IMR-90 (cell line): ENCODE data around the gene SSC4D. TPM values are rescaled to one million over a fixed set of nuclear protein-coding genes. Genes with fewer than 3 reads are reported as not detected.

Experiments used
- ATAC-seq: fragments of 200-7000 bp; cut with Tn5 transposase; 2 replicates; pipeline ENCODE4 v1.9.1; 2020; ENCODE audit warnings: low read depth, mild to moderate bottlenecking, moderate library complexity
- BruUV-seq: library from RNA; stranded (reverse); fragments of 400-500 nt; replicated peaks from 2 replicates; lab custom pipeline; 2021; lab: Mats Ljungman, UMichigan
- CTCF ChIA-PET: fragments of 300-600 bp; formaldehyde crosslinking; extraction: SDS; loops from one replicate; lab custom pipeline; 2021; ENCODE audit warnings: antibody characterized with exemption; lab: Yijun Ruan, JAX
- POLR2A ChIA-PET: fragments of 300-600 bp; sonication (Branson Sonifier 250); formaldehyde crosslinking; loops from one replicate; lab custom pipeline; 2022; ENCODE audit warnings: antibody characterized with exemption; ENCODE audit not compliant: unreplicated experiment; lab: Charles Lee
- DNase-seq: peaks from one replicate; pipeline ENCODE4 v3.0.0; 2013
- H2AFZ ChIP-seq: replicated peaks from 2 replicates; pipeline ENCODE3; 2013; ENCODE audit warnings: low read length, mild to moderate bottlenecking; ENCODE audit not compliant: poor library complexity
- H2AK5ac ChIP-seq: 2 replicates; pipeline ENCODE4 v1.6.1; 2013; ENCODE audit warnings: low read depth, low read length, inconsistent platforms
- H2AK9ac ChIP-seq: replicated peaks from 2 replicates; pipeline ENCODE3; 2013; ENCODE audit warnings: mild to moderate bottlenecking, low read depth, low read length, moderate library complexity; ENCODE audit not compliant: poor library complexity
- H2BK120ac ChIP-seq: 2 replicates; pipeline ENCODE4 v1.6.1; 2013; ENCODE audit warnings: low read depth, low read length, inconsistent platforms
- H2BK15ac ChIP-seq: 3 replicates; pipeline ENCODE4 v1.6.1; 2013; ENCODE audit warnings: low read depth, low read length, inconsistent platforms
- H2BK20ac ChIP-seq: 2 replicates; pipeline ENCODE4 v1.6.1; 2013; ENCODE audit warnings: low read depth, mild to moderate bottlenecking, inconsistent platforms, low read length, moderate library complexity
- H2BK5ac ChIP-seq: 2 replicates; pipeline ENCODE4 v1.6.1; 2013; ENCODE audit warnings: mild to moderate bottlenecking, low read depth, low read length, inconsistent platforms; ENCODE audit not compliant: poor library complexity, severe bottlenecking
- H3K14ac ChIP-seq: replicated peaks from 2 replicates; pipeline ENCODE4 v1.6.1; 2013; ENCODE audit warnings: low read depth, low read length, inconsistent platforms
- H3K18ac ChIP-seq: 2 replicates; pipeline ENCODE4 v1.6.1; 2013; ENCODE audit warnings: low read depth, low read length, control low read depth
- H3K23ac ChIP-seq: 2 replicates; pipeline ENCODE4 v1.6.1; 2013; ENCODE audit warnings: low read depth, low read length, inconsistent platforms
- H3K27ac ChIP-seq: 2 replicates; pipeline ENCODE4 v1.5.1; 2013; ENCODE audit warnings: mild to moderate bottlenecking, control low read depth, low read length; ENCODE audit not compliant: insufficient read depth
- H3K27me3 ChIP-seq: 2 replicates; pipeline ENCODE4 v1.6.1; 2013; ENCODE audit warnings: low read length; ENCODE audit not compliant: control insufficient read depth, insufficient read depth
- H3K36me3 ChIP-seq: 2 replicates; pipeline ENCODE4 v1.6.1; 2013; ENCODE audit warnings: low read length, mixed read lengths; ENCODE audit not compliant: control insufficient read depth, insufficient read depth
- H3K4ac ChIP-seq: 2 replicates; pipeline ENCODE4 v1.6.1; 2013; ENCODE audit warnings: low read depth, low read length, inconsistent platforms
- H3K4me1 ChIP-seq: 2 replicates; pipeline ENCODE4 v1.6.1; 2013; ENCODE audit warnings: low read length, mixed read lengths; ENCODE audit not compliant: control insufficient read depth, insufficient read depth
- H3K4me2 ChIP-seq: 2 replicates; pipeline ENCODE4 v1.6.1; 2013; ENCODE audit warnings: low read depth, mild to moderate bottlenecking, control low read depth, low read length, moderate library complexity
- H3K4me3 ChIP-seq: 2 replicates; pipeline ENCODE4 v1.5.1; 2013; ENCODE audit warnings: low read depth, mild to moderate bottlenecking, control low read depth, low read length, moderate library complexity; ENCODE audit not compliant: insufficient read depth
- H3K56ac ChIP-seq: 2 replicates; pipeline ENCODE4 v1.6.1; 2013; ENCODE audit warnings: low read length, inconsistent platforms; ENCODE audit not compliant: insufficient read depth; ENCODE audit errors: extremely low read depth
- H3K79me1 ChIP-seq, 2 experiments: 2 replicates each; pipeline ENCODE4 v1.6.1; 2013; ENCODE audit warnings: low read length in 2 of 2, inconsistent platforms in 1 of 2, low read depth in 1 of 2
- H3K9ac ChIP-seq: 2 replicates; pipeline ENCODE4 v1.6.1; 2013; ENCODE audit warnings: low read depth, low read length, control low read depth
- H3K9me1 ChIP-seq: 2 replicates; pipeline ENCODE4 v1.6.1; 2013; ENCODE audit warnings: low read length, inconsistent platforms; ENCODE audit not compliant: insufficient read depth
- H3K9me3 ChIP-seq: 2 replicates; pipeline ENCODE4 v1.6.1; 2013; ENCODE audit warnings: low read length; ENCODE audit not compliant: control insufficient read depth, insufficient read depth
- H4K20me1 ChIP-seq: 2 replicates; pipeline ENCODE4 v1.6.1; 2013; ENCODE audit warnings: low read length, inconsistent platforms; ENCODE audit not compliant: insufficient read depth
- H4K5ac ChIP-seq: 2 replicates; pipeline ENCODE4 v1.6.1; 2013; ENCODE audit warnings: mild to moderate bottlenecking, low read depth, low read length, control low read depth
- H4K8ac ChIP-seq, 2 experiments: 2 replicates each; pipeline ENCODE4 v1.6.1; 2013; ENCODE audit warnings: low read depth in 2 of 2, low read length in 2 of 2, control low read depth in 1 of 2, inconsistent platforms in 1 of 2
- H4K91ac ChIP-seq: 2 replicates; pipeline ENCODE4 v1.6.1; 2013; ENCODE audit warnings: low read depth, low read length, inconsistent platforms; ENCODE audit not compliant: insufficient read depth
- BHLHE40 ChIP-seq: fragments of 150-350 bp; IDR thresholded peaks from 2 replicates; pipeline ENCODE4 v1.6.1; 2016; ENCODE audit warnings: mild to moderate bottlenecking, low read depth, low read length
- CEBPB ChIP-seq: IDR thresholded peaks from 2 replicates; pipeline ENCODE4 v1.6.1; 2012; ENCODE audit warnings: low read depth, low read length, improper control_type of control experiment
- ELK1 ChIP-seq: fragments of 150-350 bp; IDR thresholded peaks from 2 replicates; pipeline ENCODE4 v1.6.1; 2016; ENCODE audit warnings: low read depth, mild to moderate bottlenecking, low read length, moderate library complexity, borderline replicate concordance
- FOS ChIP-seq: fragments of 150-350 bp; IDR thresholded peaks from 2 replicates; pipeline ENCODE4 v1.6.1; 2016; ENCODE audit warnings: low read depth, low read length
- MAFK ChIP-seq: IDR thresholded peaks from 2 replicates; pipeline ENCODE4 v1.6.1; 2012; ENCODE audit warnings: low read depth, low read length, improper control_type of control experiment
- MAZ ChIP-seq: IDR thresholded peaks from 2 replicates; pipeline ENCODE4 v1.6.1; 2012; ENCODE audit warnings: low read depth, mild to moderate bottlenecking, low read length, improper control_type of control experiment, moderate library complexity, borderline replicate concordance
- MXI1 ChIP-seq: IDR thresholded peaks from 2 replicates; pipeline ENCODE4 v1.6.1; 2012; ENCODE audit warnings: low read depth, mild to moderate bottlenecking, low read length, moderate library complexity, borderline replicate concordance
- NFE2L2 ChIP-seq: fragments of 150-350 bp; IDR thresholded peaks from 2 replicates; pipeline ENCODE4 v1.6.1; 2016; ENCODE audit warnings: low read depth, mild to moderate bottlenecking, low read length
- POLR2A ChIP-seq: IDR thresholded peaks from 2 replicates; pipeline ENCODE4 v1.6.1; 2012; ENCODE audit warnings: mild to moderate bottlenecking, low read depth, low read length
- RAD21 ChIP-seq: IDR thresholded peaks from 2 replicates; pipeline ENCODE4 v1.6.1; 2012; ENCODE audit warnings: low read length, improper control_type of control experiment
- RCOR1 ChIP-seq: IDR thresholded peaks from 2 replicates; pipeline ENCODE4 v1.6.1; 2012; ENCODE audit warnings: mild to moderate bottlenecking, low read length, improper control_type of control experiment; ENCODE audit not compliant: insufficient replicate concordance
- RFX5 ChIP-seq: IDR thresholded peaks from 2 replicates; pipeline ENCODE4 v1.8.0; 2012; ENCODE audit warnings: low read depth, mild to moderate bottlenecking, low read length, moderate library complexity
- SMC3 ChIP-seq: fragments of 150-350 bp; IDR thresholded peaks from 2 replicates; pipeline ENCODE4 v1.6.1; 2016; ENCODE audit warnings: low read depth, mild to moderate bottlenecking, antibody characterized with exemption, low read length, moderate library complexity
- USF2 ChIP-seq: fragments of 150-350 bp; IDR thresholded peaks from 2 replicates; pipeline ENCODE4 v1.6.1; 2017; ENCODE audit warnings: mild to moderate bottlenecking, antibody characterized with exemption, low read length, low read depth
- WGBS, 2 experiments: methylation state at CpG; one replicate each; pipeline versions ENCODE4 v1.1.5 to v1.1.7; 2013; ENCODE audit warnings: missing lambda C conversion rate in 2 of 2; ENCODE audit not compliant: insufficient read length in 1 of 2; ENCODE audit errors: extremely low coverage in 2 of 2; 5-methylcytosine and 5-hydroxymethylcytosine counted together
- dilution Hi-C: fragments of 300-500 bp; cut with HindIII; formaldehyde crosslinking; loops from one replicate; pipeline ENCODE4 v1.14.3; 2018; ENCODE audit warnings: low sequenced_read_pairs; ENCODE audit not compliant: unreplicated experiment
- in situ Hi-C: fragments of 300-500 bp; cut with MboI; formaldehyde crosslinking; loops from 3 replicates; pipeline ENCODE4 v1.14.3; 2019; ENCODE audit warnings: low sequenced_read_pairs, inconsistent platforms, mixed read lengths
- intact Hi-C: fragments of 100-400 bp; cut with micrococcal nuclease; formaldehyde crosslinking; loops from 2 replicates; pipeline ENCODE4 v1.10.0; 2022
- polyA plus RNA-seq, 3 experiments: library from polyadenylated mRNA; depleted of rRNA; stranded (reverse); fragments of >200 nt; gene quantifications; 2 replicates each; pipeline ENCODE4 v1.2.3, GENCODE V29; 2012; ENCODE audit warnings: low replicate concordance in 1 of 3
- total RNA-seq: library from RNA; depleted of rRNA; stranded (reverse); fragments of >200 nt; gene quantifications from 2 replicates; pipeline ENCODE4 v1.2.3, GENCODE V29; 2012
- TF ChIP-seq, protein P1 (sequence below): conservative IDR thresholded peaks from 2 replicates; pipeline ENCODE4 v1.5.1; 2012; ENCODE audit warnings: mild to moderate bottlenecking, low read depth, low read length, improper control_type of control experiment

SSC4D gene
- total and polyA plus RNA-seq, 2 of the 4 experiments (the other 2 are of a cell fraction) = 0.36 to 0.70 TPM

GRCh38 chr7:76427635-76428034, 18.1 kb upstream of the SSC4D start:
- H3K23ac ChIP-seq = no peak overlapping the region
- H3K9ac ChIP-seq = no peak overlapping the region
- H2AK9ac ChIP-seq = peak overlapping the region; percentile 72
- dilution Hi-C loops = no loop called here
- H3K56ac ChIP-seq = no peak overlapping the region
- H4K5ac ChIP-seq = no peak overlapping the region
- peaks cover 8% of the 10 kb centered on the region for H3K4me1 ChIP-seq
- TF ChIP-seq RFX5 (no peak), ELK1 (no peak), POLR2A (no peak), MAFK (no peak), MXI1 (no peak), NFE2L2 (no peak), CEBPB (no peak), RCOR1 (no peak), BHLHE40 (no peak), FOS (no peak), RAD21 (no peak), MAZ (no peak), SMC3 (no peak), USF2 (no peak)
- TF ChIP-seq, protein P1, sequence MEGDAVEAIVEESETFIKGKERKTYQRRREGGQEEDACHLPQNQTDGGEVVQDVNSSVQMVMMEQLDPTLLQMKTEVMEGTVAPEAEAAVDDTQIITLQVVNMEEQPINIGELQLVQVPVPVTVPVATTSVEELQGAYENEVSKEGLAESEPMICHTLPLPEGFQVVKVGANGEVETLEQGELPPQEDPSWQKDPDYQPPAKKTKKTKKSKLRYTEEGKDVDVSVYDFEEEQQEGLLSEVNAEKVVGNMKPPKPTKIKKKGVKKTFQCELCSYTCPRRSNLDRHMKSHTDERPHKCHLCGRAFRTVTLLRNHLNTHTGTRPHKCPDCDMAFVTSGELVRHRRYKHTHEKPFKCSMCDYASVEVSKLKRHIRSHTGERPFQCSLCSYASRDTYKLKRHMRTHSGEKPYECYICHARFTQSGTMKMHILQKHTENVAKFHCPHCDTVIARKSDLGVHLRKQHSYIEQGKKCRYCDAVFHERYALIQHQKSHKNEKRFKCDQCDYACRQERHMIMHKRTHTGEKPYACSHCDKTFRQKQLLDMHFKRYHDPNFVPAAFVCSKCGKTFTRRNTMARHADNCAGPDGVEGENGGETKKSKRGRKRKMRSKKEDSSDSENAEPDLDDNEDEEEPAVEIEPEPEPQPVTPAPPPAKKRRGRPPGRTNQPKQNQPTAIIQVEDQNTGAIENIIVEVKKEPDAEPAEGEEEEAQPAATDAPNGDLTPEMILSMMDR = no peak
- no peak overlapping the region for H2BK20ac ChIP-seq
- CTCF ChIA-PET = no interaction called here
- BruUV-seq = no TSS peak
- H3K18ac ChIP-seq = no peak overlapping the region
- no peak overlapping the region for H3K14ac ChIP-seq
- no CpG with 5 or more reads among the region's 5 CpGs for WGBS, 2 experiments
- no peak overlapping the region for H3K27ac ChIP-seq
- no peaks in the 10 kb centered on the region for H3K9me3 ChIP-seq
- in situ Hi-C loops = no loop called here
- no peak overlapping the region for H2AFZ ChIP-seq
- H3K9me1 ChIP-seq = peaks cover 5% of the 10 kb centered on the region
- POLR2A ChIA-PET = interaction anchor here (0.6 kb wide), 1 partner anchor 490 kb away, joined by 4 read pairs; no protein-coding TSS in a partner anchor
- H3K36me3 ChIP-seq = no peaks in the 10 kb centered on the region
- no peak overlapping the region for H2AK5ac ChIP-seq
- no peak for DNase-seq
- no peak overlapping the region for H2BK120ac ChIP-seq
- no peak overlapping the region for H2BK15ac ChIP-seq
- H4K20me1 ChIP-seq = no peaks in the 10 kb centered on the region
- H3K4ac ChIP-seq = no peak overlapping the region
- H4K8ac ChIP-seq = no peak overlapping the region
- no peak overlapping the region for H3K4me3 ChIP-seq
- no peak overlapping the region for H3K4me2 ChIP-seq
- H2BK5ac ChIP-seq = no peak overlapping the region
- H3K27me3 ChIP-seq = no peaks in the 10 kb centered on the region
- H4K91ac ChIP-seq = no peak overlapping the region
- ATAC-seq = no peak
- intact Hi-C loops = no loop called here
- H3K79me1 ChIP-seq = no peaks in the 10 kb centered on the region
